T-helper 1 cell treated with Interleukin-12 subunit alpha and Interleukin-12 subunit beta and Interleukin-4 antibody, amounts not matched to agents 30 μg/mL and 1 μg/mL, for 36 hours (primary cell): ENCODE measurements around the gene IGF2BP2.

Experiments
- H3K27ac Mint-ChIP-seq: one replicate; pipeline ENCODE4 v1.8.0; 2021; ENCODE audit warnings: mild to moderate bottlenecking, mixed read lengths
- H3K27me3 Mint-ChIP-seq: one replicate; pipeline ENCODE4 v1.8.0; 2021; ENCODE audit warnings: low read depth, mixed read lengths
- H3K36me3 Mint-ChIP-seq: one replicate; pipeline ENCODE4 v1.8.0; 2021; ENCODE audit warnings: low read depth, mixed read lengths
- H3K4me1 Mint-ChIP-seq: one replicate; pipeline ENCODE4 v1.8.0; 2021; ENCODE audit warnings: low read depth, mixed read lengths
- H3K4me3 Mint-ChIP-seq: one replicate; pipeline ENCODE4 v1.8.0; 2021; ENCODE audit warnings: mild to moderate bottlenecking, moderate library complexity, mixed read lengths
- H3K9me3 Mint-ChIP-seq: one replicate; pipeline ENCODE4 v1.8.0; 2021; ENCODE audit warnings: mixed read lengths

The IGF2BP2 gene

GRCh38 chr3:185732782-185733181 lies 92.1 kb downstream of the IGF2BP2 start:
- Mint-ChIP-seq H3K4me1 (no peaks in the 10 kb centered on the region), H3K27me3 (peaks cover 8% of the 10 kb centered on the region), H3K4me3 (no peak overlapping the region), H3K36me3 (no peaks in the 10 kb centered on the region), H3K9me3 (no peaks in the 10 kb centered on the region), H3K27ac (no peak overlapping the region)

GRCh38 chr3:185730550-185730949 lies 94.3 kb downstream of the IGF2BP2 start:
- Mint-ChIP-seq H3K4me3 (no peak overlapping the region), H3K27me3 (peaks cover 10% of the 10 kb centered on the region), H3K27ac (no peak overlapping the region), H3K9me3 (no peaks in the 10 kb centered on the region), H3K36me3 (no peaks in the 10 kb centered on the region), H3K4me1 (no peaks in the 10 kb centered on the region)

- H3K27me3 Mint-ChIP-seq, result peaks cover 10% of the 10 kb centered on the region
- H3K4me3 Mint-ChIP-seq, result no peak overlapping the region
- H3K4me1 Mint-ChIP-seq, result no peaks in the 10 kb centered on the region
- no peak overlapping the region for H3K27ac Mint-ChIP-seq
- H3K36me3 Mint-ChIP-seq, result no peaks in the 10 kb centered on the region
- H3K9me3 Mint-ChIP-seq, result no peaks in the 10 kb centered on the region
Measured at GRCh38 chr3:185729337-185730055, 95.3 kb downstream of the IGF2BP2 start.

GRCh38 chr3:185728630-185729336 lies 96.1 kb downstream of the IGF2BP2 start:
- no peak overlapping the region for H3K4me3 Mint-ChIP-seq
- no peaks in the 10 kb centered on the region for H3K4me1 Mint-ChIP-seq
- H3K36me3 Mint-ChIP-seq, result no peaks in the 10 kb centered on the region
- no peaks in the 10 kb centered on the region for H3K9me3 Mint-ChIP-seq
- H3K27ac Mint-ChIP-seq, result no peak overlapping the region
- peaks cover 14% of the 10 kb centered on the region for H3K27me3 Mint-ChIP-seq

- peaks cover 16% of the 10 kb centered on the region for H3K27me3 Mint-ChIP-seq
- no peaks in the 10 kb centered on the region for H3K4me1 Mint-ChIP-seq
- H3K9me3 Mint-ChIP-seq, result no peaks in the 10 kb centered on the region
- H3K36me3 Mint-ChIP-seq, result no peaks in the 10 kb centered on the region
- H3K27ac Mint-ChIP-seq, result no peak overlapping the region
- no peak overlapping the region for H3K4me3 Mint-ChIP-seq
Measured at GRCh38 chr3:185727873-185728272, 97.0 kb downstream of the IGF2BP2 start.

DNA sequence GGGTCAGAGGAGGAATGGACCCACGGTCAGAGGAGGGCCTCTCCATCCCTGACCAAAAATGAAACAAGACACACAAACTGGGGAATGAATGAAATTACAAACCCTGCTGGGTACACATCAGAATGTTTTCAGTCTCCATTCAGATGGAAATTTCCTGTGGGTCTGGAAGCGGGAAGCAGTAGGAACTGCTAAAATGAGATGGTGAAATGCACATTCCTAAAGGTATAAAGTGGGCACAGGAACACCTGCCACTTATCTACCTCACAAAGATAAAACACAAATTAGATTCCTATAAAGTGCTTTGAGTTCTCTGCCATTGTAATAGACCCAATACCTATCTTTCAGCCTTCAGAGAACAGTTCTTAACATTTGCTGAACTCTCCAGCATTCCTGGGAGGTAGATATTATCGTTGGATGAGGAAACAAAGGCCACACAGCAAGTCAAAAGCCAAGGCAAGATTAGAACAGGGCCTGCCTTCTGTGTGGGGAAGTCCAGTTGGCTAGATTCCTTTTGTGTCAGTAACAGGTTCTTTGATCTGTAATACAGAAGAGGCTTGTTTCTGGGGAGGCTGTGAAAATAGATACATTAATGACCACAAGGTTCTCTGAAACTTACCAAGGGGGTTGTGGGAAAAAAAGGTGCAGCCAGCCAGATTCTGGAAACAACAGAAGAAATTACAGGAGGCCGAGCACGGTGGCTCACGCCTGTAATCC lies 98.4 kb downstream of the IGF2BP2 start:
- Mint-ChIP-seq H3K4me1 (no peaks in the 10 kb centered on the region), H3K9me3 (no peaks in the 10 kb centered on the region)

DNA sequence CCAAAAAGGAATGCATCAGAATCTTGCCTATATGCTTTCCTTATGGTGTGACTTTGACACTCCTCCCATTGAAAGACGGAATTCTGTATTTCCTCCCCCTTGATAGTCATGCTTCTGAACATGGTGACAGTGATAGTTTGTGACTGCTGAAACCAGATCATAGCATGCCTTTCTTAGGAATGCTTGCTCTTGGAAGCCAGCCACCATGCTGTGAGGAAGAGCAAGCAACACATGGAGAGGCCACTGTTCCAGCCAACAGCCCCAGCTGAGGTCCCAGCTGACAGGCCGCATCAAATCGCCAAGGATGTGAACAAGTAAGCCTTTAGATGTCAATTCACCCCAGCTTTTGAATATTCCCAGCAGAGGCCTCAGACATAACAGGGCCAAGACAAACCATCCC lies 100.1 kb downstream of the IGF2BP2 start:
- Mint-ChIP-seq H3K36me3 (no peaks in the 10 kb centered on the region), H3K27ac (no peak overlapping the region), H3K4me1 (no peaks in the 10 kb centered on the region)

More for the DNA sequence above, 98.4 kb downstream of the IGF2BP2 start:
- no peaks in the 10 kb centered on the region for H3K36me3 Mint-ChIP-seq
- no peak overlapping the region for H3K4me3 Mint-ChIP-seq
- H3K27ac Mint-ChIP-seq, result no peak overlapping the region
- peaks cover 14% of the 10 kb centered on the region for H3K27me3 Mint-ChIP-seq

DNA sequence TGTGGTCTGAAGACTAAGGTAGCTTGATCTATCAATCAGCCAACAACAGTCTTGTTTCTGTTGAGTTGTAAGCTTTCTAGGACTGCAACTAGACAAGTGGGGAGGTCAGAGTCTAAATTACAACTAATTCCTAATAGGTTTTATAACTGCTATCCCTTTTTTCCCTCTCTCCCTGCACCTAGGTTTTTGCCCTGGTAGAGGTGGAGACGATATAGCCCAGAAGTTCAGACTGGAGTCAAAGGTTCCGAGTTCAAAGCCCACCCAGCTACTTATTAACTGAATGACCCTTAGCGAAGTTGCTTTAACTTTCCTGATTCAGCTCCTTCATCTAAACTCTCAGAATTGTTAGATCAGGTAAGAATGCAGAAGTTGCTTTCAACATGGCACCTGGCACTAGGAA lies 100.6 kb downstream of the IGF2BP2 start:
- Mint-ChIP-seq H3K27me3 (peaks cover 14% of the 10 kb centered on the region), H3K9me3 (no peaks in the 10 kb centered on the region), H3K4me3 (no peak overlapping the region), H3K4me1 (no peaks in the 10 kb centered on the region), H3K36me3 (no peaks in the 10 kb centered on the region), H3K27ac (no peak overlapping the region)

More for the DNA sequence above, 100.1 kb downstream of the IGF2BP2 start:
- Mint-ChIP-seq H3K27me3 (peaks cover 14% of the 10 kb centered on the region), H3K9me3 (no peaks in the 10 kb centered on the region), H3K4me3 (no peak overlapping the region)

DNA sequence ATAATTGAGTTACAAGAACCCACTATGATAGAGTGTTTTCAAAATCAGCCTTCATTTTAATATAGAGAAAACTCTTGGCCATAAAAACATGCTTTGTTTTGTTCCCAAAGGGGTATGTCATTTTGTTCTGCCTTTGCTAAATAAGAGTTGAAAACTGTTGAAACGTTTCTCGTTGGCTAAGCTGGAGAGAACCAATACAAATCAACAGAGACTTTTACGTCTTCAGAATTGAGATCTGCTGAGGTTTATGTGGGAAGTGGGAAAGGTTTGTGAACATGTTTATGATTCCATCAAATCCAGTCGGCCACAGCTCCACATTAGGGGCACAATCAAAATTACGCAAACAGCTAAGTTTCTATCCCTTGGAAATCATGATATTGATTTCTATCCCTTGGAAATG lies 102.0 kb downstream of the IGF2BP2 start:
- Mint-ChIP-seq H3K9me3 (no peaks in the 10 kb centered on the region), H3K4me3 (no peak overlapping the region), H3K27me3 (peaks cover 10% of the 10 kb centered on the region), H3K27ac (no peak overlapping the region), H3K36me3 (no peaks in the 10 kb centered on the region), H3K4me1 (no peaks in the 10 kb centered on the region)

GRCh38 chr3:185721970-185722369 lies 102.9 kb downstream of the IGF2BP2 start:
- peaks cover 7% of the 10 kb centered on the region for H3K27me3 Mint-ChIP-seq
- H3K4me1 Mint-ChIP-seq, result no peaks in the 10 kb centered on the region
- H3K36me3 Mint-ChIP-seq, result no peaks in the 10 kb centered on the region
- H3K9me3 Mint-ChIP-seq, result no peaks in the 10 kb centered on the region
- no peak overlapping the region for H3K27ac Mint-ChIP-seq
- no peak overlapping the region for H3K4me3 Mint-ChIP-seq

DNA sequence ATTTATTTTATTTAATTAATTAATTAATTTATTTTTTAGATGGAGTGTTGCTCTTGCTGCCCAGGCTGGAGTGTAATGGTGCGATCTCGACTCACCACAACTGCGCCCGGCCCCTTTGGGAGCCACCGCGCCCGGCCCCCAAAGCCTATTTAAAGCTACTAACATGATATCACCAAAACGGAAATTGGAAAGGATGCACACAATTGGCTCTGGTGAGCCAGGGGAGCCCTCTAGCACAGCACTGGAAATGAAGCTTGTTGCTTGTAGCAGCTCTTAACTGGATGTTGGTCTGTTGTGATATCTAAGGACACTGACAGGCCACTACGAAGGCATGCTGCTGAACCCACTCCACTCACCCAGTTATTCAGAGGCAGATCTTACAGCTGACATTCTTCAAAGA lies 104.5 kb downstream of the IGF2BP2 start:
- Mint-ChIP-seq H3K4me3 (no peak overlapping the region), H3K27ac (no peak overlapping the region), H3K36me3 (no peaks in the 10 kb centered on the region), H3K9me3 (no peaks in the 10 kb centered on the region), H3K4me1 (no peaks in the 10 kb centered on the region), H3K27me3 (peaks cover 7% of the 10 kb centered on the region)

DNA sequence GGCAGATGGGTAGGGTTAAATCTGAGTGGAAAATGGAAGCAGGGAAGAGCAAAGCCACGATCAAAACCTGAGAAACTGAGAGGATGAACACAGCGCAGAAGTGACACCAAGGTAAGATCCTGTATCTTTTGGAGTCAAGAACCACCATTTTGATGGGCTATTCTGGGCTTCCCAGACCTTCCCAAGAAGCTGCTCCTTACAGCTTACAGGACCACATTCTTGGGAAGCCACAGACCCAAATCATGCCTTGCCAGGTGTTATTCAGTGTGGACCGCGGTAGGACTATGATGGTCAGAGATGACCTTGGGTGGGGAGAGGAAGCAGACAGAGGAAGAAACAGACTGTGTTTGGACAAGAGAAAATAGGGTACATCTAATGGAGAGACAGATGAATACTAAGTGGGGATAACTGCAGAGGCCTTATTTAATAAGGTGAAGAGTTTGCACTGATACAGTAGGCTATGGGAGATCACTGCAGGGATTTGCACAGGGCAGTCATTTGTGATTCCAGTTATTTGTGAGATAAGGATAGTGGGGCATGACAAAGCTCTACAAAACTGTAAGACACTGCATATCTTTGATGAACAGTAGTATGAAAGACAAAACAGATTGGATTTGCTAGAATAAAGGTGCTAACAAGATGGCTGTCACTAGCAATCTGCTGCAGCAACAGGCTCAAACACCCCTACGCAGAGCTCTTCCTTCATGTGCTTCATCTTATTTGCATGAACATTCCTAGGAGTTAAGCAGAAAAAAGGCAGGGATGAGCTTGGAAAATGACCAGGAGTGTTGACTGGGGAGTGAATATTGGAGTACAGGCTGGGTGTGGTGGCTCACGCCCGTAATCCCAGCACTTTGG lies 105.9 kb downstream of the IGF2BP2 start:
- H3K27ac Mint-ChIP-seq, result no peak overlapping the region
- H3K4me1 Mint-ChIP-seq, result no peaks in the 10 kb centered on the region
- H3K36me3 Mint-ChIP-seq, result no peaks in the 10 kb centered on the region
- H3K9me3 Mint-ChIP-seq, result no peaks in the 10 kb centered on the region
- no peak overlapping the region for H3K4me3 Mint-ChIP-seq
- peaks cover 9% of the 10 kb centered on the region for H3K27me3 Mint-ChIP-seq

DNA sequence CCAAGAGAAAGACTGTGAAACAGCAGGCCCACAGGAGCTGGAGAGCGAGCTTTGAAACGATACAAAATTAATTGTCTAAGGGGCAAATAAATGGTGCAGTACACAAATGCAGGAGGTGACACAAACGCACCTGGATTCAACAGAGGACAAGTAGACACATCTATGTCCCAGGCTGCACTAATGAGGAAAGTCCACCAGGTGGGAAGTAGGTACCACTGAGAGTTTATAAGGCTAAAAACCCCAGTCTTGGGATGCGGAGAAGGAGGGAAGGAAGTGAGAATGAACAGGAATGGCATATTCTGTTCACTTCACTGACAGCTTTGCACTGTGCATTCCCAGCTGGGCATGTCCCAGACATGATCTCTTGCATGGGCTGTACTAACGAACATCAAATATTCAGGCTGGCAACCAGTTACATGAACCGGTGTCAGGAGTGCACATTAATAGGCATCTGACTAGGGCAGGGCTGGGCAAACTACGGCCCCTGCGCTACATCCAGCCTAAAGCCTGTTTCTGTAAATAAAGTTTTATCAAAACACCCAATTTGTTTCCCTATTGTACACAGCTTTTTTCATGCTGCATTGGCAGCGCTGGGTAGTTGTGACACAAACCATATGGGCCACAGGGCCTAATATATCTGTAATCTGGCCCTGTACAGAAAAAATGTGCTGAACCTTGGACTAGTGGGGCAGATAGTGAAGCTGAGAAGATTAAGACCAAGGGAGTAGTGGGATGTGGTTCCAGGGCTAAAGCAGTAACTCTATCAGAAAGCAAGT lies 107.0 kb downstream of the IGF2BP2 start:
- Mint-ChIP-seq H3K4me1 (no peaks in the 10 kb centered on the region), H3K4me3 (no peak overlapping the region), H3K27me3 (peaks cover 4% of the 10 kb centered on the region), H3K9me3 (no peaks in the 10 kb centered on the region), H3K36me3 (no peaks in the 10 kb centered on the region), H3K27ac (no peak overlapping the region)

- Mint-ChIP-seq H3K27me3 (peaks cover 4% of the 10 kb centered on the region), H3K27ac (no peak overlapping the region), H3K4me3 (no peak overlapping the region), H3K4me1 (no peaks in the 10 kb centered on the region), H3K9me3 (no peaks in the 10 kb centered on the region), H3K36me3 (no peaks in the 10 kb centered on the region)
Measured at GRCh38 chr3:185717121-185717520, 107.7 kb downstream of the IGF2BP2 start.
